ENCODE data around the gene MYO7A.

The MYO7A gene

DNA sequence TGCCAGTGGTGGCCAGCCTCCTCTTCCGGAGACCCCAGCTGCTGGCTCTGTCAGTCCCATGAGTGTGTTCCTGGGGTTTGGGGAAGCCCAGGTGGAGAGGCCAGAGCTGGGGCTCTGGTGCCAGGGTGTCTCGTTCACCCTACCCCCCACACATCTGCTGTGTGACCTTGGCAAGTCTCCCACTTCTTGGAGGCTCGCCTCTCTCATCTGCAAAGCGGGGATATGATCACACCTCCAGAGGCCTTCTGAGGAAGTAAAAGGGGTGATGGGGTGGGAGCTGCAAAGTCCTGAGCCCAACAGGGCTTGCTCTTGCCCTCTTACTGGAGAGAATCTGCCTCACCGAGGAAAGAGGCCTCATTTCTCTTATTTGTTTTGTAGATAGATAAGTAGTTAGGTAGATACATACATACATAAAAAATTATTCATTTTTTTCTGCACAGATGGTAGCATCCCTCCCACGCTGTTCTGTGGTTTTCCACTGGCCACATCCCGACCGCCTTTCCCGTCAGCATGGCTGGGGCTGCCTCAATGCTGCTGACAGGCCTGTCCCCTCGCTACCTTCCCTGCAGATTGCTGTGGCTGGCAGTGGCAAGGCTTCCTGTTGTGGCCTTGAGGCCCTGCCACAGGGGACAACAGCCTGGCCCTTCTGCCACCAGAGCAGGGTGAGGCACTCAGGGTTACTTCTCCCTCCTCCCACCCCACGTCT is 23.9 kb downstream of the MYO7A start:
- H3K27me3 ChIP-seq (replicated peaks; ENCODE audit: control insufficient read depth, insufficient read depth, low read length): peaks cover 13% of the 10 kb centered on the region
- no peaks in the 10 kb centered on the region for H3K36me3 ChIP-seq (ENCODE audit: control insufficient read depth, insufficient read depth, low read length, severe bottlenecking)
- H3K4me1 ChIP-seq (ENCODE audit: control insufficient read depth, insufficient read depth, low read length): no peaks in the 10 kb centered on the region
- H3K4me3 ChIP-seq (ENCODE audit: low read length): no peak overlapping the region
- peak; percentile 11 for DNase-seq (ENCODE audit: low read depth)
- H3K9me3 ChIP-seq (ENCODE audit: control insufficient read depth, low read length): no peaks in the 10 kb centered on the region
- H3K9ac ChIP-seq (ENCODE audit: low read length): no peak overlapping the region

DNA sequence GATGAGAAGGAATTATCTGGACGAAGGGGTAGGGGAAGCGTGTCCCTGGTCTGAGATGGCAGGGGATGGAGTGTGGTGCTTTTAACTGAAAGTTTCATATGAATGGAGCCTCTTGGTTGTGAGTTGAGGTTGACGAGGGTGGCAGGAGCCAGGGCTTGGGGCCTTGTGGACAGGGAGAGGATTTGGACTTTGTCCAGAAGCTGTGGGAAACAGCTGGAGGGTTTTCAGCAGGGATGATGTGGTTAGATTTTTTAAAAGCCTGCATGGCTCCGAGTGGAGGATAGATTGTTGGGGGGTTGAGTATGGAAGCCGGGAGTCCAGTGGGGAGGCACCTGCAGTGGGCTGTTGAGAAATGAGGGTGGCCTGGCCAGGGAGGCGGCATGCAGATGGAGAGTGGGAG is 24.8 kb downstream of the MYO7A start:
- no peak overlapping the region for H3K9ac ChIP-seq (ENCODE audit: low read length)
- H3K4me3 ChIP-seq (ENCODE audit: low read length): no peak overlapping the region
- H3K4me1 ChIP-seq (ENCODE audit: control insufficient read depth, insufficient read depth, low read length): no peaks in the 10 kb centered on the region
- DNase-seq (ENCODE audit: low read depth): peak; percentile 21
- peaks cover 19% of the 10 kb centered on the region for H3K27me3 ChIP-seq (replicated peaks; ENCODE audit: control insufficient read depth, insufficient read depth, low read length)
- H3K9me3 ChIP-seq (ENCODE audit: control insufficient read depth, low read length): no peaks in the 10 kb centered on the region
- H3K36me3 ChIP-seq (ENCODE audit: control insufficient read depth, insufficient read depth, low read length, severe bottlenecking): no peaks in the 10 kb centered on the region

DNA sequence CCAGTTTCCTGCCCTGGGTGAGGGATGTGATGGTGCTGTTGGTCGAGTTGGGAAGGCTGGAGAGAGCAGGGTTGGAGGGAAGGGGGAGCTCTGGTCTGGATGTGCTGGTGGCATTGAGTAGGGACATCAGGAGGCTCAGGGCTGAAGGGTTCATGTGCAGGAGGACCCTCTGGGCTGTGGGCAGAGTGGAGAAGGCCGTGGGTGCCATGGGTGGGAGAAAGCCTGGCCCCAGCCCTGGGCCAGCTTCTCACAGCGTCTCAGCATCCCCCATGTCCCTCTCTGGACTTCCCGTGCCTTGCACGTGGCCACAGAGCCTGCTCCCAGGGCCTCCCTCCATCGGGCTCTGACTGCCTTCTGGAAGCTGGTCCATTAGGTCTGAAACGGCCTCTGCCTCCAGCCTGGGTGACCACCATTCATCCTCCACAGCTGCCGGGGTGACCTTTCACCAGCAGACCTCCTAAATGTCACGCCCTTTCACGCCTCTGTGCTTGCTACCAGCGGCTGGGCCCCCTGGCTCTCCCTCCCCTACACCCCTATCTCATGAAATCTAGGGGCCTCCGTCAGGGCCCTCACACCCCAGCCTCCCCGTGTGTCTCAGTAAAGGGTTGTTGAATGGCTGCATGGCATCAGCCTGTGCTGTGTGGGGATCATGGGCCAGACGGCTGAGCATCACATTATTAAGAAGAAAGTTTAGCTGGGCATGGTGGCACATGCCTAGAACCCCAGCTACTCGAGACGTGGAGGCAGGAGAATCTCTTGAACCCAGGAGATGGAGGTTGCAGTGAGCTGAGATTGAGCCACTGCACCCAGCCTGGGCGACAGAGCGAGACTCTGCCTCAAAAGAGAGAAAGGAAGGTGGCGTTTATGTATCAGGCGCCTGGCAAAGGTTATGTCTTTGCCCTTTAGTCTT is 25.5 kb downstream of the MYO7A start:
- no peak for DNase-seq (ENCODE audit: low read depth)
- no peak overlapping the region for H3K9ac ChIP-seq (ENCODE audit: low read length)
- peaks cover 25% of the 10 kb centered on the region for H3K27me3 ChIP-seq (replicated peaks; ENCODE audit: control insufficient read depth, insufficient read depth, low read length)
- H3K9me3 ChIP-seq (ENCODE audit: control insufficient read depth, low read length): no peaks in the 10 kb centered on the region
- no peaks in the 10 kb centered on the region for H3K4me1 ChIP-seq (ENCODE audit: control insufficient read depth, insufficient read depth, low read length)
- H3K4me3 ChIP-seq (ENCODE audit: low read length): no peak overlapping the region
- H3K36me3 ChIP-seq (ENCODE audit: control insufficient read depth, insufficient read depth, low read length, severe bottlenecking): no peaks in the 10 kb centered on the region

DNA sequence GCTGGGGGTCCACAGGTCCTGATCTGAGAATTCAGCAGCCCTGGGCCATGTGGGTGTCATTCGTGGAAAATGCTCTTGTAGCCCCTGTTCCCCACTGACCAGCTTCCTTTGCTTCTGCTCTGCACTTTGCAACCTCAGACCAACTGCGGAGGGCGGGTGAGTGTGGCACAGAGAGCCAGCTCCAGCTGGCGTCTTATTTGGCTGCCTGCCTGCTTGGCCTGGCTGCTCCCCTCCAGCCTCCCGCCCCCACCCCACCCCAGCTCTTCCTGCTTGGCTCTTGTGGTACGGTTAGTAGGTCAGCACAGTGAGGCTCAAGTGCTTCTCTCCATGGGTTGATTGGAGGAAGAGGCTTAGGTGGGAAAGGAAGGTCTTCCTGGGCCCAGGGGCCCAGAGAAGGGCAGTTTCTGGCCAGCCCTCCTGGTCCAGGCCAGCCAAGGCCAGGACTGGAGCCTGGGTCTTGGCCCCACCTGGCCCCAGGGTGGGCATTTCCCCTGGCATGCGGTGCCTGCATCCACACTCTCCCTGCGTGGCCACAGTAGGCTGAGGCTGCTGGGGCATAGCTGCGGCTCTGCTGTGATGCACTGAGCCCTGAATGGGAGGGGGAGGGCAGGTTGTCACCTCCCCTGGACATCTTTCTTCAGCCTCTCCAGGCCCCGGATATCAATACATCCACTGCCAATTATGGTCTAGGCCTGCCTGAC is 26.5 kb downstream of the MYO7A start:
- peaks cover 34% of the 10 kb centered on the region for H3K27me3 ChIP-seq (replicated peaks; ENCODE audit: control insufficient read depth, insufficient read depth, low read length)
- H3K4me1 ChIP-seq (ENCODE audit: control insufficient read depth, insufficient read depth, low read length): no peaks in the 10 kb centered on the region
- no peaks in the 10 kb centered on the region for H3K36me3 ChIP-seq (ENCODE audit: control insufficient read depth, insufficient read depth, low read length, severe bottlenecking)
- no peak overlapping the region for H3K9ac ChIP-seq (ENCODE audit: low read length)
- no peaks in the 10 kb centered on the region for H3K9me3 ChIP-seq (ENCODE audit: control insufficient read depth, low read length)
- DNase-seq (ENCODE audit: low read depth): no peak
- H3K4me3 ChIP-seq (ENCODE audit: low read length): no peak overlapping the region

- Histone ChIP-seq H3K9ac (ENCODE audit: low read length) (no peak overlapping the region), H3K4me3 (ENCODE audit: low read length) (no peak overlapping the region), H3K27me3 (replicated peaks; ENCODE audit: control insufficient read depth, insufficient read depth, low read length) (peaks cover 37% of the 10 kb centered on the region), H3K4me1 (ENCODE audit: control insufficient read depth, insufficient read depth, low read length) (no peaks in the 10 kb centered on the region), H3K36me3 (ENCODE audit: control insufficient read depth, insufficient read depth, low read length, severe bottlenecking) (no peaks in the 10 kb centered on the region), H3K9me3 (ENCODE audit: control insufficient read depth, low read length) (no peaks in the 10 kb centered on the region)
- no peak for DNase-seq (ENCODE audit: low read depth)
Measured at GRCh38 chr11:77155082-77155475, 27.0 kb downstream of the MYO7A start.

DNA sequence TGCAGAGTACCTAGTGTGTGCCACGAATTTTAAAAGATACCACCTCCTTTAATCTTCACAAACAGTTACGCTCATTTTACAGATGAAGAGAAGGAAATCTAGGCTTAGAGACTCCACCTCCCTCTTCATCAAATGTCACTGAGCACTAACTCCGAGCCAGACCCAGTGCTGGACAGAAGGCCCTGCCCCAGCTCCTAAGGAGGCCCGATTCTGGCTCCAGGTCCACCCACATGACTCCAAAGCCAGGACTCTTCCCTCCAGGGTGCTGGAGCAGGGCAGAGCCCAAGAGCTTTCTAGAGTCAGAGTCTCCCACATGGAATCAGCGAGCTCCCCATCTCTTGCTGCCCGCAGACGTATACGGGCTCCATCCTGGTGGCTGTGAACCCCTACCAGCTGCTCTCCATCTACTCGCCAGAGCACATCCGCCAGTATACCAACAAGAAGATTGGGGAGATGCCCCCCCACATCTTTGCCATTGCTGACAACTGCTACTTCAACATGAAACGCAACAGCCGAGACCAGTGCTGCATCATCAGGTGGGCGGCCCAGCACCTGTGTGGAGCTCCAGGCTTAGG is 27.6 kb downstream of the MYO7A start:
- no peak overlapping the region for H3K9ac ChIP-seq (ENCODE audit: low read length)
- no peak for DNase-seq (ENCODE audit: low read depth)
- H3K27me3 ChIP-seq (replicated peaks; ENCODE audit: control insufficient read depth, insufficient read depth, low read length): peaks cover 41% of the 10 kb centered on the region
- no peaks in the 10 kb centered on the region for H3K36me3 ChIP-seq (ENCODE audit: control insufficient read depth, insufficient read depth, low read length, severe bottlenecking)
- H3K4me3 ChIP-seq (ENCODE audit: low read length): no peak overlapping the region
- no peaks in the 10 kb centered on the region for H3K9me3 ChIP-seq (ENCODE audit: control insufficient read depth, low read length)
- H3K4me1 ChIP-seq (ENCODE audit: control insufficient read depth, insufficient read depth, low read length): no peaks in the 10 kb centered on the region

DNA sequence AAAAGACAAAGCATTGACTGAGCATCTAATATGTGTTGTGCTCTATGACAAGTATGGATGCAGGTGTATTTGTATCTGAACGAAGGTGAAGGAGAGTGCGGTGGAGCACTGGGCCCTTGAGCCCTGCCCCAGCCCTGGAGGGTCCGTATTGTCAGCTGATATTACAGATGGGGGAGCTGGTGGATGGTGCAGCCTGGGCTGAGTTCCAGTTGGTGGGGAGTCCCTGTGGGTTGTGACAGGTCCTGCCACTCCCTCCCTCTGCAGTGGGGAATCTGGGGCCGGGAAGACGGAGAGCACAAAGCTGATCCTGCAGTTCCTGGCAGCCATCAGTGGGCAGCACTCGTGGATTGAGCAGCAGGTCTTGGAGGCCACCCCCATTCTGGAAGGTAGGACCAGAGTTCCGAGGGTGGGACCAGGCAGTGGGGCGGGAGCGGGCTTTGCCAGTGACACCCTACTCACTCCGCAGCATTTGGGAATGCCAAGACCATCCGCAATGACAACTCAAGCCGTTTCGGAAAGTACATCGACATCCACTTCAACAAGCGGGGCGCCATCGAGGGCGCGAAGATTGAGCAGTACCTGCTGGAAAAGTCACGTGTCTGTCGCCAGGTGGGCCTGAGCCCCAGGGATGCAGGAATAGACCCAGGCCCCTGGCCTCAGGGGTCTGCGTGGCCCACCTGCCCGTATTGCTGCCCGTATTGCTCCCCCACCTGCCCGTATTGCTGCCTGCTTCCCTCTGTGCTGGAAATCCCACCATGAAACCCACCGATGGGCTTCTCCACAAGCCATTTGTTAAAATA is 28.6 kb downstream of the MYO7A start:
- no peaks in the 10 kb centered on the region for H3K9me3 ChIP-seq (ENCODE audit: control insufficient read depth, low read length)
- no peak overlapping the region for H3K4me3 ChIP-seq (ENCODE audit: low read length)
- peaks cover 45% of the 10 kb centered on the region for H3K27me3 ChIP-seq (replicated peaks; ENCODE audit: control insufficient read depth, insufficient read depth, low read length)
- no peak overlapping the region for H3K9ac ChIP-seq (ENCODE audit: low read length)
- H3K36me3 ChIP-seq (ENCODE audit: control insufficient read depth, insufficient read depth, low read length, severe bottlenecking): no peaks in the 10 kb centered on the region
- no peak for DNase-seq (ENCODE audit: low read depth)
- no peaks in the 10 kb centered on the region for H3K4me1 ChIP-seq (ENCODE audit: control insufficient read depth, insufficient read depth, low read length)

DNA sequence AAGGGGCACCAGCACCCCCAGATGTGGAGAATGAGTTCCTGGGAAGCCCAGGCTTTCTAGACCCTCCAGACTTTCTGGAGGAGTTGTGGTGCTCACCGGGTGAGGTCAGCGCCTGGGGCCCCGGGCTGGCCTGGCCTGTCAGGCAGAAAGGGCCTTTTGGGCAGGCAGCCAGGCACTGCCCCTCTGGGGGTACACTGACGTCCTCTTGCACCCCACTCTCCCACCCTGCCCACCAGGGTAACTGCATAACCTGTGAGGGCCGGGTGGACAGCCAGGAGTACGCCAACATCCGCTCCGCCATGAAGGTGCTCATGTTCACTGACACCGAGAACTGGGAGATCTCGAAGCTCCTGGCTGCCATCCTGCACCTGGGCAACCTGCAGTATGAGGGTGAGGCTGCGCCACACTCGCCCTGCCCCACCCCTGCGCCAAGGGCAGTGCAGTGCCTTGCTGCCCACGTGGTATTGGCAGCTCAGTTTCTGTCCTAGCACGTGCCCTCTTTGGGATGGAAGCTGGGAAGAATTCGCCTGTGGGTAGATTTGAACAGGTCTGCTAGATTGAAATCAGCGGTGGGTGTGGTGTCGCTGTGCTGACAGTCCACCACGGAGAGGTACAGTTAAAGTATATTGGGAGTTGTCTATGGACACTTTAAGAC is 30.1 kb downstream of the MYO7A start:
- Histone ChIP-seq H3K4me1 (ENCODE audit: control insufficient read depth, insufficient read depth, low read length) (no peaks in the 10 kb centered on the region), H3K4me3 (ENCODE audit: low read length) (no peak overlapping the region), H3K27me3 (replicated peaks; ENCODE audit: control insufficient read depth, insufficient read depth, low read length) (peaks cover 50% of the 10 kb centered on the region), H3K9ac (ENCODE audit: low read length) (no peak overlapping the region), H3K36me3 (ENCODE audit: control insufficient read depth, insufficient read depth, low read length, severe bottlenecking) (no peaks in the 10 kb centered on the region), H3K9me3 (ENCODE audit: control insufficient read depth, low read length) (no peaks in the 10 kb centered on the region)
- DNase-seq (ENCODE audit: low read depth): no peak

- DNase-seq (ENCODE audit: low read depth): no peak
- Histone ChIP-seq H3K9ac (ENCODE audit: low read length) (no peak overlapping the region), H3K9me3 (ENCODE audit: control insufficient read depth, low read length) (no peaks in the 10 kb centered on the region), H3K4me1 (ENCODE audit: control insufficient read depth, insufficient read depth, low read length) (no peaks in the 10 kb centered on the region), H3K27me3 (replicated peaks; ENCODE audit: control insufficient read depth, insufficient read depth, low read length) (peaks cover 55% of the 10 kb centered on the region), H3K4me3 (ENCODE audit: low read length) (no peak overlapping the region), H3K36me3 (ENCODE audit: control insufficient read depth, insufficient read depth, low read length, severe bottlenecking) (no peaks in the 10 kb centered on the region)
Measured at GRCh38 chr11:77159219-77159936, 31.3 kb downstream of the MYO7A start.

Measured in adipocyte (in vitro differentiated cells).